AG09319 (cell line): ENCODE results near the gene ATXN1.

ENCODE experiments used
- DNase-seq: peaks from one replicate; pipeline ENCODE4 v3.0.0-alpha.2; 2010; ENCODE audit warnings: low read depth; ENCODE audit errors: extremely low read depth
- TF ChIP-seq, protein P1 (sequence below): IDR thresholded peaks from 2 replicates; pipeline ENCODE4 v1.5.1; 2011; ENCODE audit warnings: low read depth, mild to moderate bottlenecking, inconsistent platforms, low read length, moderate library complexity

ATXN1 gene

DNA sequence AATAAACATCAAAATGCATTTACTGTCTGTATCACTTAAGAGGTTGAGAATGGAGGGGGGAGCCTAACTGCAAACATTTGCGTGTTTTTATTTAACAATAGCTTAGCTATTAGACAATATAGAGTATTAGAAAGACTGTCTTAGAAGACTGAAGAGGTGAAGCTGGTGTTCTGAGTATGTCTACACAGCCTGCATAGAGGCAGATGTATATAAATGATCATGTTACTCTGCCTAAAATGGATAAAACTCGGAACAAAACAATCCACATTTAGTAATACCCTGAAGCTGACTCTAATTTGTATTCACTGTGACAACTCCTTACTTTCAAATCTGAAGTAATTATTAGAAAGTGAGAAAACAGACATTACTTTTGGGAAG, 340.9 kb downstream of the ATXN1 start:
- DNase-seq: no peak

DNA sequence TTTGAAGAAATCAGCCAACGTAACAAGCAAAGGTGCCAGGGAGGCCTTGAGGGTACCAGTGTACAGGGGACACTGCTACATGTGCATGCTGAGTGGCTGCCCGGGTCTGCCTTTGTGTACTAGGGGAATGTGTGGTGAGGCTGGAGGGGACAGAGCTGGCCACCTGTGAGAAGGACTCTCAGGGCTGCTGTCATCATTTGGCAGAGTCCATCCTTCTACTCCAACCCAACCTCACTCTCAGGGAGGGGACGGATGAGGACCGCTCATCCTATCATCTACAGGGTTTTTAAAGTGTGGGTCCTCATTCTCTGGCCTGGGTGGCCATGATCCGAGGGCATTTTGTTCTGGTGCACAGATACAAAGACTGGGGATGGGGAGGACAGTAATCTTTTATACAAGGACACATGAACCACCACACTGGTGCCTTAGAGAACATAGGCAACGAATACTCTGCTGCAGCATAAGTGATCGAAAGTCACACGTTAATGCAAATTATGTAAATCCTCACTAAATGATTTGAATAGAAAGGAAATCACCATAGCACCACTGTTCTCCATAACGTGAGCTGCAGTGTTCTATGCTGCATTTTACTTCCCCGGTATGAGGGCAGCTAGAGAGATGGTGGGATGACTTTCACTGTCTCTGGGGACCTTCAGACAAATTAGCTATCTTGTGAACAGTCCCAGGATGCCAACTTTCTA, 341.5 kb downstream of the ATXN1 start:
- TF ChIP-seq, protein P1, sequence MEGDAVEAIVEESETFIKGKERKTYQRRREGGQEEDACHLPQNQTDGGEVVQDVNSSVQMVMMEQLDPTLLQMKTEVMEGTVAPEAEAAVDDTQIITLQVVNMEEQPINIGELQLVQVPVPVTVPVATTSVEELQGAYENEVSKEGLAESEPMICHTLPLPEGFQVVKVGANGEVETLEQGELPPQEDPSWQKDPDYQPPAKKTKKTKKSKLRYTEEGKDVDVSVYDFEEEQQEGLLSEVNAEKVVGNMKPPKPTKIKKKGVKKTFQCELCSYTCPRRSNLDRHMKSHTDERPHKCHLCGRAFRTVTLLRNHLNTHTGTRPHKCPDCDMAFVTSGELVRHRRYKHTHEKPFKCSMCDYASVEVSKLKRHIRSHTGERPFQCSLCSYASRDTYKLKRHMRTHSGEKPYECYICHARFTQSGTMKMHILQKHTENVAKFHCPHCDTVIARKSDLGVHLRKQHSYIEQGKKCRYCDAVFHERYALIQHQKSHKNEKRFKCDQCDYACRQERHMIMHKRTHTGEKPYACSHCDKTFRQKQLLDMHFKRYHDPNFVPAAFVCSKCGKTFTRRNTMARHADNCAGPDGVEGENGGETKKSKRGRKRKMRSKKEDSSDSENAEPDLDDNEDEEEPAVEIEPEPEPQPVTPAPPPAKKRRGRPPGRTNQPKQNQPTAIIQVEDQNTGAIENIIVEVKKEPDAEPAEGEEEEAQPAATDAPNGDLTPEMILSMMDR: no peak
- DNase-seq: no peak

More for the DNA sequence above, 340.9 kb downstream of the ATXN1 start:
- TF ChIP-seq, protein P1: no peak

GRCh38 chr6:16418151-16418550, 343.1 kb downstream of the ATXN1 start:
- TF ChIP-seq, protein P1: no peak

GRCh38 chr6:16415677-16416076, 345.6 kb downstream of the ATXN1 start:
- DNase-seq: no peak
- TF ChIP-seq, protein P1: no peak

More at GRCh38 chr6:16418151-16418550, 343.1 kb downstream of the ATXN1 start:
- no peak for DNase-seq

DNA sequence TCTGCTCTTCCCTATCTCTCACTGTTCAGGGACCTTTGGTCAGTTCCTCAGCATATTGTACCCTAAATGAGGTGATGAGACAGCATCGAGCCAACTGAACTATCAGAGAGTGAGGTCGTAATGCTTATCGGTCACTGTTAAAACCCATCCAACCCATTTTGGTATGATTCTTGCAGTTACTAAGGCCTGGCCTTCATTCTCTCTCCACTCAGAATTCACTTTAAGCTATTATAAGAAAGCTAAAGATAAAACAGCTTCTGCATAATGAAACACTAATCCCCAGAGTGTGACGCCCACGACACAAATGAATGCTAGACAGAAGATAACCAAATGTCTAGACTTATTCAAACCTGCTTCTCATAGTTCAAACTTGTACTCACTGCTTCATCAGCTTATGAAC, 347.1 kb downstream of the ATXN1 start:
- TF ChIP-seq, protein P1: no peak
- no peak for DNase-seq

DNA sequence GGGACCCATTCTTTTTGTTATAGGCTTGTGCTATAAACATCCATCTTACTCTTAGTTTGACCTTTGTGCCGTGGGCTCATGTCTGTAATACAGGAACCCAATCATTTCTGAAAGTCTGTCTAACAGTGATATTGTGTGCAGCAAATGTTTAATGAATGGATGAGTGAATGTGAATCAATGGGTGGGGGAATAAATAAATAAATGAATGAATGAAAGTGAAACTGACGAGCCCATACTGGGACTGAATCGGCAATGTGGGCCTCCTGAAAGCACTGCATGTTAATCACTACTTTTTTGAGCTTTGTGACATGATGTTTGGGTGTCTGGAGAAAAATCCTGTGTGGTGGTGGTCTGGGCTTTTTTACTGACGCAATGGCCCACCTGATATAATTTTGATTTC, 347.9 kb downstream of the ATXN1 start:
- TF ChIP-seq, protein P1: no peak
- DNase-seq: no peak

DNA sequence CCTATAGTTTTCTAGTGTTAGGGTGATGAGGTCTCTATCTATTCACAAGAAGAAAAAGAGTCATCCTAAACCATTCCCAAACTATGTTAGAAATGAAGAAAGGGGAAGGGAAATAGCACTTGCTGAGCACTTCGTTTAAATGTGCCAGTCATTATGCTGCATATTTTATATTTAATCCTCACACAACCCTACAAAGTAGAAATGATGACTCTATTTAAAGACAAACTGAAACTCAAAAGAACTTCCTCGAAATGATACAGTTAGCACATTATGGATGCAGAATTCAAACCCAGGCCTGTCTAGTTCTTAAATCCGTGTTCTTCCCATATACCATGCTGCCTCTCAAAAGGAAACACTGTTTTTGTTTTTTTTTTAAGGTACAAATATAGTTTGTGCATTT, 348.3 kb downstream of the ATXN1 start:
- DNase-seq: no peak
- TF ChIP-seq, protein P1: no peak
